ENCODE data around the gene SLC6A9.

SLC6A9 gene

DNA sequence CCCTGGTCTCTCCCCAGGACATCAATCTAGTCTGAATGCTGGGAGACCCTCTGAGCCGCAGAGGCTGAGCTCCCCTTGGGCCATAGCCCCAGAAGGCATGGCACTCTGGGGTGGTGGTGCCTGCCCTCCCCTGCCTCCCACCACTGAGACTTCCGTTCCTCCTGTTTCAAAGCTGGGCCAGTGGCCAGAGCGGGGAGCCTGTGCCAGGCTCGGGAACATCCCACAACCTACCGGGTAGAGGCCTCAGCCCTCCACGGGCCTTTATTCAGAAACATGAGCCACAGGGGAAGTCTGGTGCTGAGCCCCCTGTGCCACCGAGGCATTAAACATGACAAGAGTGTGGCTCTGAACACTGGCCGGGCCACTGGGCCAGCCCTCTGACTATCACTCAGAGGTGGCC lies 31.8 kb downstream of the SLC6A9 start:
- TF ChIP-seq, protein P1, sequence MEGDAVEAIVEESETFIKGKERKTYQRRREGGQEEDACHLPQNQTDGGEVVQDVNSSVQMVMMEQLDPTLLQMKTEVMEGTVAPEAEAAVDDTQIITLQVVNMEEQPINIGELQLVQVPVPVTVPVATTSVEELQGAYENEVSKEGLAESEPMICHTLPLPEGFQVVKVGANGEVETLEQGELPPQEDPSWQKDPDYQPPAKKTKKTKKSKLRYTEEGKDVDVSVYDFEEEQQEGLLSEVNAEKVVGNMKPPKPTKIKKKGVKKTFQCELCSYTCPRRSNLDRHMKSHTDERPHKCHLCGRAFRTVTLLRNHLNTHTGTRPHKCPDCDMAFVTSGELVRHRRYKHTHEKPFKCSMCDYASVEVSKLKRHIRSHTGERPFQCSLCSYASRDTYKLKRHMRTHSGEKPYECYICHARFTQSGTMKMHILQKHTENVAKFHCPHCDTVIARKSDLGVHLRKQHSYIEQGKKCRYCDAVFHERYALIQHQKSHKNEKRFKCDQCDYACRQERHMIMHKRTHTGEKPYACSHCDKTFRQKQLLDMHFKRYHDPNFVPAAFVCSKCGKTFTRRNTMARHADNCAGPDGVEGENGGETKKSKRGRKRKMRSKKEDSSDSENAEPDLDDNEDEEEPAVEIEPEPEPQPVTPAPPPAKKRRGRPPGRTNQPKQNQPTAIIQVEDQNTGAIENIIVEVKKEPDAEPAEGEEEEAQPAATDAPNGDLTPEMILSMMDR (IDR thresholded peaks at IDR 0.05; ENCODE audit: low read depth, low read length, missing control alignments), result no peak
- DNase-seq (ENCODE audit: extremely low read depth, low read depth), result no peak

DNA sequence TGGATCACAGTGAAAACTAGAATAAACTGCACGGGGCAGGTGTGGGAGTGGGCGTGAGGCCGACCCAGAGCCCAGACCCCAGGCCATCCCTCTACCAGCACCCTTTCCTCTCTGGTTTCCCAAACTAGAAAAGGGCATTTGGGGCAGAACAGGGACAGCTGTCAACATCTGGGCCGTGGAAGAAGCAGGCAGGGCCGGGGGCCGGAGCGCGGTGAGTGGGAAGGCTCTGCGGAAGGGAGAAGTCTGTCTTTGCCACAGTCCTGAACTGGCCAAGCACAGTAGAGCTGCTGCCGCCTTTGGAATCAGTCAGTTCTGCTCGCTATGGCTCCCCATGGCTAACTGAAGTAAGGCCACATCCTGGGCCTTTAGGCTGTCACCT lies 33.3 kb downstream of the SLC6A9 start:
- H3K4me3 ChIP-seq (replicated peaks; ENCODE audit: low read depth, low read length), result no peak overlapping the region
- TF ChIP-seq, protein P1 (IDR thresholded peaks at IDR 0.05; ENCODE audit: low read depth, low read length, missing control alignments), result no peak
- DNase-seq (ENCODE audit: extremely low read depth, low read depth), result no peak

More for the DNA sequence above, 31.8 kb downstream of the SLC6A9 start:
- H3K4me3 ChIP-seq (replicated peaks; ENCODE audit: low read depth, low read length), result no peak overlapping the region

- no peak overlapping the region for H3K4me3 ChIP-seq (replicated peaks; ENCODE audit: low read depth, low read length)
- TF ChIP-seq, protein P1 (IDR thresholded peaks at IDR 0.05; ENCODE audit: low read depth, low read length, missing control alignments), result no peak
- no peak for DNase-seq (ENCODE audit: extremely low read depth, low read depth)
Measured at GRCh38 chr1:43997295-43997999, 33.8 kb downstream of the SLC6A9 start.

- DNase-seq (ENCODE audit: extremely low read depth, low read depth), result no peak
- TF ChIP-seq, protein P1 (IDR thresholded peaks at IDR 0.05; ENCODE audit: low read depth, low read length, missing control alignments), result no peak
- no peak overlapping the region for H3K4me3 ChIP-seq (replicated peaks; ENCODE audit: low read depth, low read length)
Measured at GRCh38 chr1:43996733-43997115, 34.5 kb downstream of the SLC6A9 start.

DNA sequence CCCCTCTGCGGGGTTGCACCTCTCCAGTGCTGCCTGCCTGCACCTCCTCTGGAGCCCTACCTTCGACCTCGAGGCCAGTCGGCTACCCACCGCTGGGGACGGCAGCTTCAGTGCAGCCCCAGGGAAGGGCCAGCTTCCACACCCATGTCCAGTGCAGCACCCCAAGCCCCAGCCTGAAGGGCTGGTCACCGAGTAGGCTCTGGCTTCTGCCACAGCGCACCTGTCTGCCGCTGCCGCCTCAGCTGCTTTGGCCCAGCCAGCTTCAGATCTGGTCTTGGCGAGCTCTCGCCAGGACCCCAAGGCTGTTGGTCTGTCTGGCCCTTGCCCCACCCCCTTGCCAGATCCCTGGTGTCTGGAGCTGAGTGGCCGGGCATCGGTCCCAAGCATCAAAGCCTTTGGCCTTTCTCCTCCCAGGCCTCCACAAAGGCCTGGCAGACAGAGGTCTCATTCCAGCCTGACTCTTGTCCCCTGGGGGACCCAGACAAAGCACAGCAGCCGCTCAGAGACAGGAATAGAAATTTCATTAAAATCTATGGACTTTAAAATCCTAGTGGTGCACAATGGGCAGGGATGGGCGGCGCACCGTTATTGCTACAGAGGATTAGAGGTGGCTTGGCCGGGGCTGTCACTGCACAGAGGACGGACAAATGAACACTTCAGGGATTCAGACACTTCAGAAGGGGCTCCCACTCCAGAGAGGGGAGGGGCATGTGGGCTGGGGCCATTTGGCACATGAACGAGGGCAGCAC lies 35.1 kb downstream of the SLC6A9 start:
- TF ChIP-seq, protein P1 (IDR thresholded peaks at IDR 0.05; ENCODE audit: low read depth, low read length, missing control alignments), result no peak
- DNase-seq (ENCODE audit: extremely low read depth, low read depth), result no peak
- no peak overlapping the region for H3K4me3 ChIP-seq (replicated peaks; ENCODE audit: low read depth, low read length)

GRCh38 chr1:43994794-43995790 lies 36.2 kb downstream of the SLC6A9 start:
- no peak overlapping the region for H3K4me3 ChIP-seq (replicated peaks; ENCODE audit: low read depth, low read length)
- no peak for DNase-seq (ENCODE audit: extremely low read depth, low read depth)
- TF ChIP-seq, protein P1 (IDR thresholded peaks at IDR 0.05; ENCODE audit: low read depth, low read length, missing control alignments), result peak; percentile 47

Measured in HFF-Myc (cell line).